ENCODE results near the gene FGFR3. TPM values are rescaled to one million over a fixed set of nuclear protein-coding genes. Genes with fewer than 3 reads are reported as not detected.
"Not testable (repeated sequence)": the region's sequence is repeated elsewhere in the genome, so short reads cannot be mapped to it uniquely, and the experiment has no call there.

The FGFR3 gene
- total RNA-seq, 4 donors from 2014 or later: 56.2 to 209 (median 110) TPM

DNA sequence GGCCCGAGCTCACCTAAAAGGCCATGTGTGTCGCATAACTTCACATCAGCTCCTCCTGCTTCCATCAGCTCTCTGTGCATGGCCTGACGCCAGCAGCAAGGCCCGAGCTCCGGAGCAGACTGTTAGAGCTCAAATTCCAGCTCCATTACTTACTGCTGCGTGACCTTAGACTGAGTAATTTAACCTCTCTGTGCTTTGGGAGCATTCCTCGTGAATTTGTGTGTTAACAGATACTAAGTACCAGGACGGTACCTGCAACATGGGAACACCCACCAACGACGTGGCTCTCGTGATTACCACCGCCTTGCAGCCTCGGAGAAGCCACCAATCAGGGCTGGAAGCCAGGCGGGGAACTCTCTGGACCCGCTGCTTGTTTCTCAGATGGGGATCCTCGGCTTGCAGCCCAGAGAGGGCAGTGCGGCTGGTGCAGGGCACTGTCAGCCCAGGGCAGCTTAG, 49.9 kb downstream of the FGFR3 start:
- Histone ChIP-seq H3K4me1 (peaks cover 0 to 9% (median 4%) of the 10 kb centered on the region in 4 donors), H3K36me3 (peaks cover 0 to 39% (median 9%) of the 10 kb centered on the region in 4 donors), H3K9me3 (no peaks in the 10 kb centered on the region), H3K27me3 (no peaks in the 10 kb centered on the region), H3K4me3 (no peak overlapping the region), H3K27ac (no peak overlapping the region)
- DNase-seq: no peak
- in situ Hi-C loops (cut with MboI; ENCODE audit: low pct_ligation_motif_present in 1 of 4, low pct_unique_long_range_greater_than_20kb in 1 of 4, low sequenced_read_pairs in 3 of 4) (no loop called here), intact Hi-C loops (cut with DNase I; ENCODE audit: low total_unique reads) (no loop called here)
- WGBS, 2 donors (ENCODE audit: low coverage in 1 of 2): 92% methylated on average over 17 of the region's 17 CpGs; no CpG with 5 or more reads in 1 of the 2 donors
- TF ChIP-seq, protein P1, sequence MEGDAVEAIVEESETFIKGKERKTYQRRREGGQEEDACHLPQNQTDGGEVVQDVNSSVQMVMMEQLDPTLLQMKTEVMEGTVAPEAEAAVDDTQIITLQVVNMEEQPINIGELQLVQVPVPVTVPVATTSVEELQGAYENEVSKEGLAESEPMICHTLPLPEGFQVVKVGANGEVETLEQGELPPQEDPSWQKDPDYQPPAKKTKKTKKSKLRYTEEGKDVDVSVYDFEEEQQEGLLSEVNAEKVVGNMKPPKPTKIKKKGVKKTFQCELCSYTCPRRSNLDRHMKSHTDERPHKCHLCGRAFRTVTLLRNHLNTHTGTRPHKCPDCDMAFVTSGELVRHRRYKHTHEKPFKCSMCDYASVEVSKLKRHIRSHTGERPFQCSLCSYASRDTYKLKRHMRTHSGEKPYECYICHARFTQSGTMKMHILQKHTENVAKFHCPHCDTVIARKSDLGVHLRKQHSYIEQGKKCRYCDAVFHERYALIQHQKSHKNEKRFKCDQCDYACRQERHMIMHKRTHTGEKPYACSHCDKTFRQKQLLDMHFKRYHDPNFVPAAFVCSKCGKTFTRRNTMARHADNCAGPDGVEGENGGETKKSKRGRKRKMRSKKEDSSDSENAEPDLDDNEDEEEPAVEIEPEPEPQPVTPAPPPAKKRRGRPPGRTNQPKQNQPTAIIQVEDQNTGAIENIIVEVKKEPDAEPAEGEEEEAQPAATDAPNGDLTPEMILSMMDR (IDR thresholded peaks at IDR 0.05): no peak
- no peak for TF ChIP-seq POLR2AphosphoS5 (IDR thresholded peaks at IDR 0.05)
- no peak for TF ChIP-seq EP300 (IDR thresholded peaks at IDR 0.05; ENCODE audit: low read depth)
- no peak for TF ChIP-seq POLR2A (IDR thresholded peaks at IDR 0.05)

DNA sequence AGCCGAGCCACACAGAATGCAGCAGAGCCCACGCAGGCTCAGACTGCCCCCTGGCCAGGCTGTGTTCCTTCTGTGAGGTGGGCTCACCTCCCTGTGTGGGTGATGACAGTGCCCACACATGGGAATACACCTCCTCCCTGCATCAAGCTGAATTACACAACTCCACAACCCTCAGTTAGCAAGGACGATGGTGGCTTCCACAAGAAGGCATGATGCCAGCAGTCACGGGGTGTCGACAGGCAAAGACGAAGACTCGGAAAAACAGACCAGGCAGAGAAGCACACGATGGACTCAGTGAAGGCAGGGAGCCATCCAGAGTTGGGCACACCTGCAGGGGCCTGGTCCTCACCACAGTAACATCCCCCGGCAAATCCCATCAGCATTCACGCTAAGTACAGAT, 50.8 kb downstream of the FGFR3 start:
- intact Hi-C loops (cut with DNase I; ENCODE audit: low total_unique reads) (no loop called here), in situ Hi-C loops (cut with MboI; ENCODE audit: low pct_ligation_motif_present in 1 of 4, low pct_unique_long_range_greater_than_20kb in 1 of 4, low sequenced_read_pairs in 3 of 4) (no loop called here)
- no peak for DNase-seq
- H3K27ac ChIP-seq: no peak overlapping the region
- 81% methylated on average over 10 of the region's 10 CpGs; no CpG with 5 or more reads in 1 of the 2 donors for WGBS, 2 donors (ENCODE audit: low coverage in 1 of 2)
- no peaks in the 10 kb centered on the region for H3K27me3 ChIP-seq
- no peak overlapping the region for H3K4me3 ChIP-seq
- peaks cover 0 to 9% (median 2%) of the 10 kb centered on the region in 4 donors for H3K4me1 ChIP-seq
- TF ChIP-seq POLR2AphosphoS5 (IDR thresholded peaks at IDR 0.05): no peak
- no peak for TF ChIP-seq POLR2A (IDR thresholded peaks at IDR 0.05)
- TF ChIP-seq EP300 (IDR thresholded peaks at IDR 0.05; ENCODE audit: low read depth): no peak
- TF ChIP-seq, protein P1 (IDR thresholded peaks at IDR 0.05): no peak
- peaks cover 0 to 32% (median 4%) of the 10 kb centered on the region in 4 donors for H3K36me3 ChIP-seq
- H3K9me3 ChIP-seq: no peaks in the 10 kb centered on the region

DNA sequence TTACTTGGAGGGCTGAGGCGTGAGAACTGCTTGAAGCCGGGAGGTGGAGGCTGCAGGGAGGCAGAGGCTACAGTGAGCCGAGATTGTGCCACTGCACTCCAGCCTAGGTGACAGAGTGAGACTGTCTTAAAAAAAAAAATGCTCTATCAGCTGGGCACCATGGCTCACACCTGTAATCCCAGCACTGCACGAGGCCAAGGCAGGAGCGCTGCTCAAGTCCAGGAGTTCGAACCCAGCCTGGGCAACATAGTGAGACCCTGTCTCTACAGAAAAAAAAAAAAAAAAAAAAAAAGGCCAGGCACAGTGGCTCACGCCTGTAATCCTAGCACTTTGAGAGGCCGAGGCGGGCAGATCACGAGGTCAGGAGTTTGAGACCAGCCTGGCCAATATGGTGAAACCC, 51.5 kb downstream of the FGFR3 start:
- H3K27ac ChIP-seq; H3K4me3 ChIP-seq; intact Hi-C loops (cut with DNase I; ENCODE audit: low total_unique reads); in situ Hi-C loops (cut with MboI; ENCODE audit: low pct_ligation_motif_present in 1 of 4, low pct_unique_long_range_greater_than_20kb in 1 of 4, low sequenced_read_pairs in 3 of 4); H3K4me1 ChIP-seq; H3K9me3 ChIP-seq; DNase-seq; H3K27me3 ChIP-seq: not testable (repeated sequence)
- 96 to 100% methylated on average over 2 to 10 of the region's 10 CpGs for WGBS, 2 donors (ENCODE audit: low coverage in 1 of 2)
- peaks cover 0 to 32% (median 2%) of the 10 kb centered on the region in 4 donors for H3K36me3 ChIP-seq

DNA sequence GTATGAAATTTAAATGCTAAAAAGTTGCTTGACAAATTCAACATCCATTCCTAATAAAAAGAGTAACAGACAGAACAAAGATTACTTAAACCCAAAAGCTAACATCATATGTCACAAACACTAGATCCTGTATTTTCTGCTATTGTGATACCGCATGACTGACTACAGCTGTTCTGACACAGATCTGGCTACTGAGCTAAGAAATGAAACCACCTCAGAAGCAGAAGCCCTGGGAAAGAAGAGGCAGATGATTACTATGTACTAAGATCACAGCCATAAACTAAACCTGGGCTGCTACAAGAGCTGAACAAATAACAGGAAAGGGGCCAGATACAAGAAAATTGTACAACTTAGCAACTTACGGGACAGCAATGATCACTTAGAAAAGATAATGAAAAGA, 53.5 kb downstream of the FGFR3 start:
- intact Hi-C loops (cut with DNase I; ENCODE audit: low total_unique reads): no loop called here
- Histone ChIP-seq H3K4me3 (no peak overlapping the region), H3K36me3 (peaks cover 0 to 23% (median 0%) of the 10 kb centered on the region in 4 donors), H3K27me3 (no peaks in the 10 kb centered on the region), H3K4me1 (peaks cover under 1 to 16% (median 10%) of the 10 kb centered on the region in 4 donors), H3K9me3 (no peaks in the 10 kb centered on the region), H3K27ac (no peak overlapping the region)
- 95 to 100% methylated on average over 2 of the region's 2 CpGs for WGBS, 2 donors (ENCODE audit: low coverage in 1 of 2)
- DNase-seq: no peak
- in situ Hi-C loops (cut with MboI; ENCODE audit: low pct_ligation_motif_present in 1 of 4, low pct_unique_long_range_greater_than_20kb in 1 of 4, low sequenced_read_pairs in 3 of 4): no loop called here
- TF ChIP-seq EP300 (IDR thresholded peaks at IDR 0.05; ENCODE audit: low read depth) (no peak), POLR2AphosphoS5 (IDR thresholded peaks at IDR 0.05) (no peak), POLR2A (IDR thresholded peaks at IDR 0.05) (no peak)
- TF ChIP-seq, protein P1 (IDR thresholded peaks at IDR 0.05): no peak

DNA sequence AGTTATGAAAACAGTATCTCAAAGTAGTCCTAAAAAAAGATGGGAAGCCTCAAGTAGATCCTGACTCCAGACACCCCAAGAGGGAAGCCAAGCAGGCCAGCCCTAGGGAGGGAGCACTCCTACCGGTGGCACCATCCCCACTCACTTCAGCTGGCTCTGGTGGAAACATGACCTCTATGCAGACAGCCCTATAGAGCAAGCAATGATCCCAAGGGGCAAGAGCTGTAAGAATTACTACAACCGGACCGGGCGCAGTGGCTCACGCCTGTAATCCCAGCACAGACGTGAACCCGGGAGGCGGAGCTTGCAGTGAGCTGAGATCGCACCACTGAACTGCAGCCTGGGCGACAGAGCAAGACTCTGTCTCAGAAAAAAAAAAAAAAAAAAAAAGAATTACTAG, 57.2 kb downstream of the FGFR3 start:
- Histone ChIP-seq H3K36me3 (peaks cover 0 to 13% (median 0%) of the 10 kb centered on the region in 4 donors), H3K27me3 (no peaks in the 10 kb centered on the region), H3K4me3 (no peak overlapping the region), H3K9me3 (no peaks in the 10 kb centered on the region), H3K4me1 (peaks cover 14 to 49% (median 34%) of the 10 kb centered on the region in 4 donors), H3K27ac (no peak overlapping the region)
- DNase-seq: no peak
- TF ChIP-seq, protein P1 (IDR thresholded peaks at IDR 0.05): no peak
- TF ChIP-seq POLR2A (IDR thresholded peaks at IDR 0.05): no peak
- TF ChIP-seq EP300 (IDR thresholded peaks at IDR 0.05; ENCODE audit: low read depth): no peak
- TF ChIP-seq POLR2AphosphoS5 (IDR thresholded peaks at IDR 0.05): no peak
- 88% methylated on average over 10 of the region's 10 CpGs; no CpG with 5 or more reads in 1 of the 2 donors for WGBS, 2 donors (ENCODE audit: low coverage in 1 of 2)
- intact Hi-C loops (cut with DNase I; ENCODE audit: low total_unique reads) (loop anchor here (10.0 kb wide), 1 partner anchor 55 kb away; no protein-coding TSS in a partner anchor), in situ Hi-C loops (cut with MboI; ENCODE audit: low pct_ligation_motif_present in 1 of 4, low pct_unique_long_range_greater_than_20kb in 1 of 4, low sequenced_read_pairs in 3 of 4) (no loop called here)
